Nucleus accumbens (tissue), 56 donors: ENCODE results near the gene DIAPH3.

Experiments
- DNase-seq, 56 donors: peaks; one replicate each; lab custom pipeline; 2025; lab: John Stamatoyannopoulos, UW

DIAPH3 gene

DNA sequence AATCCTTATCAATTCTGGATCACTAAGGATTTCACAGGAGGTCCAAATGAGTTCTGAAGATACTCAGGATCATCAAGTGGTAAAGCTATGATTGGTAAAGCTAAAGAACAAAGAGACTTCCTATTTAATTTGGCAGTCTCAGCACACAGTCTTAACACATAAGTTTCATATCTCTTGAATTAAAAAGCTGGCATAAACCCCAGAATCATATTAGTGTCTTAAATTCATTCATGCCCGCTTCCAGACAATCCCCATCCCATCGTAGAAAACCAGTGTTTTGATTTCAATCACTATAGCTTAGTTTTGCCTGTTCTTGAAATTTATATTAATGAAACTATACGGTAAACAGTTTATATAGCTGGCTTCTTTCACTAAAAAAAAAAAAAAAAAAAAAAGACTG lies 278.7 kb downstream of the DIAPH3 start:
- DNase-seq = no peak

DNA sequence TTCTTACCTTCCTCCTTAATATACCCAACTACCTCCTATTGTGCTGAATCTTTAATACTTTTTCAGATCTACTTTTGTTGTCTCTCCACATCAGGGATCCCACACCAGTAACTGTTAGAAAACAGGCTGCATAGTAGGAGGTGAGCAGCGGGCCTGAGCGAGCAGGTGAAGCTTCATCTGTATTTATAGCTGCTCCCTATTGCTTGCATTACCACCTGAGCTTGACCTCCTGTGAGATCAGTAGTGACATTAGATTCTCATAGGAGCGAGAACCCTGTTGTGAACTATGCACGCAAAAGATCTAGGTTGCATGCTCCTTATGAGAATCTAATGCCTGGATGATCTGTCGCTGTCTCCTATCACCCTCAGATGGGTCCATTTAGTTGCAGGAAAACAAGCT lies 279.8 kb downstream of the DIAPH3 start:
- DNase-seq = no peak

DNA sequence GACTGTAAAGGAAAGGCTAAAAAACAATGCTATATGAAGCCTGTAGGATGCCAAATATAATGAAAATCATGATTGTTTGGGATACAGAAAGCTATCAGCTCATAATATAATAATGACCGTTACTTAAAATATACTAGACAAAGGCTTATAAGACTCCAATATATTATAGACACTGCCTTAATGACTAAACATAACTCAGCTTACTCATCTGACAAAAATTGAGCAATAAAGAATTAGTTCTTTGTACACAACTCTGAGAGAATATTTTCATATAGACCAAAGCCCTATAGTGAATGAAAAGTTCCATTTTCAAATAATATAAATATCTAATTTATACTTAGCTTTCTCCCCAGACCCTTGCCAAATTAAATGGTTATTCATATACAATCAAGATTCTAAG lies 283.3 kb downstream of the DIAPH3 start:
- DNase-seq = no peak

DNA sequence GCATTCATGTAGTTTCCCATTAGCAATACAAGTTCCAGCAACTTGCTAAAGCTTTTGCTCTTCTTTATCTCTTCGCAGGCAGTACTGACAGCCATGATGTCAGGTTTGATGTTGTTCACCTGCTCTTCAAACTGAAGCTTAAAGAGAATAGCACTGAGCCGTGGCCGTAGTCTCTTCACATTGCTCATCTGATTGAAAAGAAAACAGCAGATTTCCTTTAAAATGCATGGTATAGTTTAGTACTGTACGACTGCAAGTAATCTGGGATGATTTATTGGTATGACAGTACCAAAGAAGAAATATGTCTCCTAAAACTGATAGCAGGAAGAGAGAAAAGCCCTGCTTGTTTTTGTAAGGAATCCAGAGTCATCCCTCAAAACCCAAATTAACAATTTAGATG lies 284.4 kb downstream of the DIAPH3 start:
- DNase-seq = no peak

DNA sequence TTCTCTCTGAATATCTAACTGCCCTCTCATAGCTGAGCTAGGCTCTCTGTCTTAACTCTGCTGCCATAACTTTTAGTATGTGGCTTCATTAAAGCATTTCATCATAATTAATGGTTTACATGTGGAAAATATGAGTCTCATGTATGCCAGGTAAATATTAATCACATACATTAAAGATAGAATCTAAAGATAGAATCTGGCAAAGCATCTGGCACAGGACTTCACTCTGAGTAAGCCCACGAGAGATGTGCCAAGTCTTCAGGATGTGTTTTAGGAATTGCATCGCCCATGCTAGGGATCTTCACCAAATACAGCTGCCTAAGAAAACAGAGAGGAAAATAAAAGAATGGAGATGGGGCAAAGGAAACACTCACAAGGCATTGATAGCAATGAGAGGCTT lies 285.8 kb downstream of the DIAPH3 start:
- no peak for DNase-seq

DNA sequence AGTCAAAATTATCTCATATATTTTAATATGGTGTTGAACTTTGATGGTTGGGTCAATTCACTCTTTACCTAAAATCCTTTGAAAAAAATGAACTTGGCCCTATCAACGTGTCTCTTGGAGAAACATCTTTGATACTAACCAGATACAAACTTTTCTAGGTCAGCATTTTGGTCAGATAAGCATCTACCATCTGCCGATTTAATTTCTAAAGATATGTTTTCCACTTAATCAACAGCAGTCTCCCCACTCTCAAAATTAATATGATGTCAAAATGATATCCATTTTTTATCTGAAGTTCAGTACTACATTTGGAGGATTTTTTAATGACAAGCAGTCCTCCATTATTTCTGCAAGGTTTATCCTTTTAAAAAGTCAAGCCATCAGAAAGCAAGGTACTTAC lies 288.8 kb downstream of the DIAPH3 start:
- DNase-seq = no peak

DNA sequence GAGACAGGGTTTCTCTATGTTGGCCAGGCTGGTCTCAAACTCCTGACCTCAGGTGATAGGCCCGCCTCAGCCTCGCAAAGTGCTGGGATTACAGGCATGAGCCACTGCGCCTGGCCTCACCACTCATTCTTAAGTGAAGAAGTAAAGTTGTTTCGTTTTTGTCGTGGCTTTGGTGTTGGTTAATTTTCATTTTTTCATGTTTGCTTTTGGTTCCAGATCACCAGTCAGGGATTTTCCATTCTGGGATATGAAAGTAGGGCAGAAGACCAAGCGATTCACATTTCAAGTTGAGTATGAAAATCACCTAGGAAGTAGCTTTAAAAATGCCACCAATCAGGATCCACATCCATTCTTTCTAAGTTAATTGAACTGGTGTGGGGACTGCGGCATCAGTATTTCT lies 289.9 kb downstream of the DIAPH3 start:
- DNase-seq = no peak

DNA sequence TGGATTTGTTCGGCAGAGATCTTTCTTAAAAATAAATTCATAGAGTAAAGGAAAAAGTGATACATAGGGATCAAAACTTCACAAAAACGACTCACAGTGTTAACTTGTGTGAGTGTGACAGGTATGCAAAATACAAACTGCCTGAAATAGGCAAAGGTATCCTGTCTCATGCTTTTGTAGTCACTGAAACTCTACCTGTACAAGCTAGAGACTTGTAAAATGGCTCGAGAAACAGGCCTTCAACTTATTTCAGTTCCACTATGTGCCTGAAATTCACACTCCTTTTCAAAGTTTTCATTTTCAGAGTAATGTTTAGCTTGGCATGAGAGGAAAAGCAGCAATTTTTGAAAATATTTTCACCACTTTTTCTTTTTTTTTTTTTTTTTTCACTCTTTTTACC lies 290.4 kb downstream of the DIAPH3 start:
- no peak for DNase-seq

DNA sequence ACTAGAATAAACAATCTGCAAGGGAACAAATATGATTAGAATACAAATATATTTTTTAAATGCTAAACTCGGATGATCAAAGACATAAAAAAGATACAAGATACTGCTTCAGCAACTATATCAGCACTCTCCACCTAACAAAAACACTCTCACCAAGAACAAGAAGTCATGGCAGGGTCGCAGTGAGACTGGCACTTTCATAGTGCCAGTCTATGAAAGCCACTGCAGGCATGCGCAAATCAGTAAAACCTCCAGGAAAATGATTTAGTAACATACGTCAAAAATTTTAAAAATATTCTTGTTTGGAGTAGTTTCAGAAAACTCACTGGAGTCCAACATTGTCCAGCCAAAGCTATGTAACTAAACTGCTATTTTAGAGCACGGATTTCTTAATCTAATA lies 295.9 kb downstream of the DIAPH3 start:
- DNase-seq = no peak

DNA sequence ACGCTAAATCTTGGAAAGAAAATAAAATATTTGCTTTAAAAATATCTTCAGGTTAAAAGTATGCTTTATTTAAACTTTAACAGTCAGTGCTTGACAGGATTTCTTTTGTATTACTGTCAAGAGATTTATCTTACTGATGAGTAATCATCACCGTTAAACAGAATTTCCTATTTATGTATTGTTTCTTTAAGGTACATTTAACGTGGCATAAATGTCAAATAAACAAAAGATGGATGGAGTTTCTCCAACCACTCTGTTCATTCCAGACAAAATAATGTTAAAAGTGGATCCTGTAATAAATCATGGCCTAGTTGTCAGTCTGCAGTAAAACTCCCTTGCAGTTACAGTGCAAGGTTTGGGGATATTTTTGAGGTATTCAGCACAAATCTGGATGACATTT lies 298.3 kb downstream of the DIAPH3 start:
- DNase-seq = no peak

DNA sequence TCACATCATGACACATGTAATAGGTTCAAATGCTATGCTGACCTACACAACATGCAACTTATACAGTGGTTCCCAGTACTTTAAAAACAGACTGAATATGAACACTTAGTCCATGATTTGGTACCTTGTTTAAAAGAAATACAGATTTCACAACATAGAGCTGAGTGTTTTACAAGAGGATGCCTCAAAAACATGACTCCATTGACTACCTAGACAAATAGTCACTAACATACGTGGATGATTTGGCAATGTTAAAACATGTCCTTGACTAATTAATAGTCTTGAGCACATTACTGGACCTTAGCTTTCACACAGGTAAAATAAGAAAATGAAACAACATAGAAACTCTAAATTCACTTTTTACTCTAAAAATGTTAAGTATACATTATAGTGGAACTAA lies 300.1 kb downstream of the DIAPH3 start:
- DNase-seq = no peak

DNA sequence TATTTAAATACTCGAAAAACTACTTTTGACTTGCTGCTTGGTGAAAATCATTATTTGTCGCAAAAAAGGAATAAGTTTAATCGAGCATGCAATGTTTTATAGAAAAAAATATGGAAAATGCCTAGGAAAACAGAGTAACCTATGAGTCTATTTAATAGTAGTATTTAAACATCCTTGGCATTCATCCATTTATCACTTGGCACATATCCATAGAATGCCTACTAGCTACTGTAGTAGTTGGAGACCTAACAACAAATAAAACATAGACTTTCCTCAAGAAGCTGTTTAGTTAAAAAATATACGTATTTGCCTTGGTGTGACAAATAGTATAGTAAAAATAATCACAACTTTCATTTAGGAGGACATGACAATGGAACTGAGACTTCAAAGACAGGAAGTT lies 302.1 kb downstream of the DIAPH3 start:
- no peak for DNase-seq

DNA sequence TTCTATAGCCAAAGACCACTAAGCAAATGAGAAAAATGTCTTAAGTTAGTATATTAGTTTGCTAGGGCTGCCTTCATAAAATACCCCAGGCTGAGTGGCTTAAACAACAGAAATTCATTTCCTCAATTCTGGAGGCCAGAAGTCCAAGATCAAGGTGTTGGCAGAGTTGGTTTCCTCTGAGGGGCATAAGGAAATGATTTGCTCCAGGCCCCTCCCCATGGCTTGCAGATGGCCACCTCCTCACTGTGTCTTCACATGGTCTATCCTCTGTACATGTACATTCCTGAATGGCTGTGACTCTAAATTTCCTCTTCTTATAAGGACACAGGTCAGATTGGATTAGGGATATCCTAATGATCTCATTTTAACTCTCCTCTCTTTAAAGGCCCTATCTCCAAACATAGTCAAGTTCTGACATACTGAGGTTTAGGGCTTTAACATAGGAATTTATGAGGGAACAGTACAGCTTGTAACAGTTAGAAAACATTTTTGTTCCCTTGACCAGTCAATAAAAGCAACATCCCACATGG lies 307.4 kb downstream of the DIAPH3 start:
- DNase-seq = no peak

DNA sequence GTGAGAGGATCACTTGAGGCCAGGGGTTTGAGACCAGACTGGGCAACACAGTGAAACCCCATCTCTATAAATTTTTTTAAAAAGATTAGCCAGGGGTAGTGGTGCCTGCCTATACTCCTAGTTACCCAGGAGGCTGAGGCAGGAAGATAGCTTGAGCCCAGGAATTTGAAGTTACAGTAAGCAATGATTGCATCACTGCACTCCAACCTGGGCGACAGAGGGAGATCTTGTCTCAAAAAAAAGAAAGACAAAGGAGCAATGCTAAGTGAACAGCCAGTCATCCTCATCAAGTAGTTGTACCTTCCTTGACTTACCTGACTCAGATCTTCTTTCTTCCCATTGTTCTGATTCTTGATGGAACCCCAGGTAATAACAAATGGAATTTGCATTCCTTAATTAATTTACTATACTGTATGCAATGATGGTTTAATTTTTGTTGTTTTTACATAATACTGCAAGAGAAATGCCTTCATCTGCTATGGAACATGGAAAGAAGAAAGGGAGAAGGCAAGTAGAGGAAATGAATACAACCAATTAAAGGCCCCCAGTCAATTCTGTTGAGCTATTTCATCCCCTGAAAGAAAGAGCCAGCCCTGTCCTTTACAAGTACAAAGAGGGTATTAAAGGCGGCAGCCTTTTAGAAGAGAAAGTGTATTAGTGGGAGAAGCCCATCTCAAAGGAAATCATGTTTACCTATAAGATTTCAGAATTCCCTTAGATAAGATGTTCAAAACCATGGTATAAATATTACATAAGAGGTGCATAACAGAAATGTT lies 316.7 kb downstream of the DIAPH3 start:
- no peak for DNase-seq

DNA sequence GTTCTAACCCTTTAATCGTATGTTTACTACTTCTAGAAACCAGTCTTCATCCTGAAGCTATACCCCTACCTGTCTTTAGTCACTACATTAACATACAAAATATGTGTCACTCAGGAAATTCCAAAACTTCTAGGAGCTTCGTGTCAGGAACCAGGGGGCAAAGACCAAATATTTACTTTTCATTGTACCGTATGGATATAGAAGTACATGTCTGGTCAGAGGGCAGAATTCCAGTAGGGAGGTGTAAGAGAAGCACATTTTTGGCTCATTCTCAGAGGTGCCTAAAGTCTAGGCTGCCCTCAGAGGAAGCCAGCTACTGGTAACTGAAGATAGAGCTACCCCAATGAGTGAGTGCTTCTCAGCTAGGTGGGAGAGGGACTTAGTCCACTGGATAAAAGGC lies 320.7 kb downstream of the DIAPH3 start:
- no peak for DNase-seq

DNA sequence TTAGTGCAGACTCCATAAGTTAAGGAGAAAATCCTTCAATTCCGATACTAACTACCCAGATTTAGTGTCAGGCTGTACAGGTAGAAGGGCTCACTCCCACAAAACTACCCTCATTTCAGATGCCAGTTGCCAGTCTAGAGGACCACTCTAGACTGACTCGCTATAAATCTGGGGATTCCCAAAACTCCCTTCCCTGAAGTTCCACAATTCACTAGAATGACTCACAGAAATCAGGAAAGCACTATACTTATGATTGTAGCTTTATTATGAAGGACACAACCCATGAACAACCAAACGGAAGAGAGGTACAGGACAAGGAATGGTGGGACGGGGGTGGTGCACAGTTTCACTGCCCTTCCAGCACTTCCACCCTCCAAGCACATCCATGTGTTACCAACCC lies 321.2 kb downstream of the DIAPH3 start:
- DNase-seq = no peak

DNA sequence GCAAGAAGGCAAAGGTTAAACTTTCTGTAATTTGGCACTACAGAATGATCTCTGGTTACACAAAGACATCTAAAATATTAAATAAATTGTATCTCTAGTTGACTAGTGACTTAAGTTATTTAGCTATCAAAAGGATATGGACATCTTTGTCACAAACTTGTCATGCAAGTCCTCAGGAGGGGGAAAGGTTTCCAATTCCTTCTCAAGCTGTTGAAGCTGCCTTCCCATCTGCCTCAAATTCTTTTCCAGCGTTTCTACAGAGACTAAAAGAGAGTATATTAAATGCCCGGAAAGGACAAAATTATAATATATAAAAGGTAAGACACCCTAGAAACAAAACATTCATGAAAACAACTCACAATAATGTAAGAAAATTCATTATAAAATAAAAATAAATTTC lies 324.5 kb downstream of the DIAPH3 start:
- no peak for DNase-seq

DNA sequence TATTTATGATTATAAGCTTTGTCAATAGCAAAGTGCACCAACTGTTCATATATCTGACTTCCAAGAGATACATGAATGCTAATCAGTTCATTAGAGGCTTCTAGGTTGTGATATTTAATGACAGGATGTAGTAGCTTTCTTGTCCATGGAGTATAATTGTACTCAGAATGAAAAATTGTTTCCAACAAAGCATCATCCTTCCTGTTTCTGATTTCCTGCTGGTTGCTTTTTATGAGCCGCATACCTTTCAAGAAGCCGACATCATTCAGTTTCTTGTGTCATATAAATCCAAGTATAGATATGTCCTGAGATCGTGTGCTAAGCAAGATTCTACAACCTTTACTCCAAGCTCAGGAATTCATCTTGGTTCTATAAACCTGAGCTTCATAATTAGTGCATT lies 326.6 kb downstream of the DIAPH3 start:
- DNase-seq = no peak

DNA sequence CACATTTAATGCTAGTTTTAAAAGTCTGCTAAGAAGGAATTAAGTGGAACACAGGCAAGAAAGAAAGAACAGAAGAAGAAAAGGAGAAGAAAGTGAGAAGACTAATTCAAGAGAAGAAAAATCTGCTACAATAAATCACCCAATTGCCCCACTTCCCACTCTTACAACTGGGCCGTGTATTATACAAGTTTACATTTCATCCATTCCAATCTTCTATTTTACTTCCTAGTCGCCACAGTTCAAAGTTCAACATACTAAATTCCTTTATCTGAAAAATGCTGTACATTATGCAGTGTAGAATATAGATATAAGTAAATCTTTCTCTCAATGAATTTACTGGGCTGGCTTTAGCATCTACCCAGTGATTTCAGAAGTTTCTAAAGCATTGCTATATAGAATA lies 328.2 kb downstream of the DIAPH3 start:
- no peak for DNase-seq

DNA sequence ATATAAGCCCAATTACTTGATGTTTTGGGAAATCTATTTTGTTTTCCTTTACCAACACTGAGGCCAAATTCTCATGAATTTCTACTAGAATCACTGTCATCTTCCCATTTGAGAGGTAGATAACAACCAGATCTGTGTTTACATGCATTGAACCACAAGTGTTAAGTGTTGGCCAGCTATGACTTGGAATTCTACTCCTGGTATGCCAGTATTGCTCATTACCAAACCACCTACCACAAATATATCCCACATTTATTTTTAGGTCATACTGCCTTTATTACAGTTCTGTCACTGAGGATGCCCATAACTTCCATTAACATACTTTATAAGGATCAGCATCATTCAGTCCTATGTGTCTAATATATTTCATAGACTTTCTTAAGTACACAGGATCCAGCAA lies 328.9 kb downstream of the DIAPH3 start:
- no peak for DNase-seq

DNA sequence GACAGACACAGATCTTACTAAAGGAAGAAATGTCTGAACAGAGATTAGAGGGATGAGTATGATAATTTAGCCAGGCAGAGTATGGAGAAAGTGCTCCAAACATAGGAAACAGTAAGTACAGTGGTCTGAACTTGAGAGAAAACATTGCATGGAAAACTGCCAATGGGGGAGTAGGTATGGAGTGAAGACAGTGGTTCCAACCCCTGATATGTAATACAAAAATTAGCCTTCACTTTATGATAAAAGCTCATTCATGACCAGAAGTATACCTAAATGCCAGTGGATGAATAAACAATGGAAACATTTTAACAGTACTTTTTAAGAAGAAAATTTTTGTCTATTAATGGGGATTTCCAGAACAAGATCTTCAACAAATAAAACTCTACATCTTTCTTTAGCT lies 334.0 kb downstream of the DIAPH3 start:
- no peak for DNase-seq

DNA sequence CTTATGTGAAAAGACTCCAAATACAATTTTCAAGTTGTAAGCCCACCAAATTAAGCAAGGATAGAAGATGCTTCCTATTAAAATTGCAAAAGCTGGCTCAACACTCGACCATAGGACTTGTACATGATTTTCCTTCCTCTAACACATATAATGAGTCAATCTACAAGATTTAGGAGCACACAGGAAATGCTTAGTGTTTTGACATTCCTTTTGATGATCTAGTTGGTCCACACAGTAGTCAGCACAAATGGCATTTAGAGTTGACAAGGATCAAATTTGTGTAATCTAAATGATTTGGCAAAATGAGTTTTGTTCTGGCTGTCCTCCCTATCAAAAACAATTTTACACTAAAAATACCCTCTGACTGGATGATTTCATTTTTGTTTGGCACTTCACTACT lies 340.2 kb downstream of the DIAPH3 start:
- no peak for DNase-seq

DNA sequence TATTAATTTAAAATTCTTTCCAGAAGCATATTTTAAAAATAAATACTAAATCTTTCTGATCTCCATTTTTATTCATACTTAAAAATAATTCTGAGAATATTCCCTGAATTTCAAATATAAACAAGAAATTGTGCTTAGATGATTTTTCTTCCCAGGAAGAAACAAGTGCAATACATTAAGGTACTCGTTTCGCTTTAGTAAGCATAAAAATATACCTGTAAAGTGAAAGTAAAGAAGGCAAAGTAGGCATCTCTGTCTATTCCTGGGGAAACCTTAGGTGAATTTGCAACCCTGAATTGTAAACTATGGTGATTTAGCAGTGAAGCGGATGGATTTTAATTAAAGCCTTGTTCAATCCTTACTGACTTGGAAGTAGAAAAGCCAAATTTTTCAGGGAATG lies 354.2 kb downstream of the DIAPH3 start:
- no peak for DNase-seq
